HG03097 (cell line): ENCODE results near the gene CCDC116.
"Not testable (repeated sequence)": the region's sequence is repeated elsewhere in the genome, so short reads cannot be mapped to it uniquely, and the experiment has no call there.

Experiments
- ATAC-seq: cut with Tn5 transposase; IDR thresholded peaks from one replicate; pipeline ENCODE4 v1.9.1; 2021; ENCODE audit not compliant: unreplicated experiment, low FRiP score

The CCDC116 gene

GRCh38 chr22:21678842-21679241, 46.3 kb downstream of the CCDC116 start:
- not testable (repeated sequence) for ATAC-seq

- ATAC-seq = no peak
Measured at GRCh38 chr22:21679383-21679782, 46.8 kb downstream of the CCDC116 start.

- ATAC-seq = no peak
Measured at GRCh38 chr22:21680830-21681565, 48.4 kb downstream of the CCDC116 start.

GRCh38 chr22:21681566-21682370, 49.2 kb downstream of the CCDC116 start:
- ATAC-seq = no peak

GRCh38 chr22:21682385-21683175, 50.0 kb downstream of the CCDC116 start:
- ATAC-seq = no peak

- ATAC-seq = no peak
Measured at GRCh38 chr22:21683401-21683811, 50.8 kb downstream of the CCDC116 start.

- ATAC-seq = no peak
Measured at GRCh38 chr22:21684492-21685163, 52.1 kb downstream of the CCDC116 start.

GRCh38 chr22:21685164-21685513, 52.6 kb downstream of the CCDC116 start:
- ATAC-seq = no peak

GRCh38 chr22:21686193-21686608, 53.6 kb downstream of the CCDC116 start:
- ATAC-seq = no peak
